BLaER1 treated with 17β-estradiol and CSF1 and Interleukin-3, amounts not matched to agents 10 nM and 100 nM (cell line): Measurements from ENCODE around the gene AJM1.

Source experiments
- H3K27ac ChIP-seq, 11 experiments: shearing (Covaris generic); formaldehyde crosslinking; 2 replicates each; pipeline ENCODE4 v1.8.1; 2022
- H3K27me3 ChIP-seq, 11 experiments: shearing (Covaris generic); formaldehyde crosslinking; 2 replicates each; pipeline ENCODE4 v1.8.1; 2022
- H3K36me3 ChIP-seq, 11 experiments: shearing (Covaris generic); formaldehyde crosslinking; 2 replicates each; pipeline ENCODE4 v1.8.1; 2022
- H3K4me1 ChIP-seq, 10 experiments: shearing (Covaris generic); formaldehyde crosslinking; 2 replicates each; pipeline ENCODE4 v1.8.1; 2022
- H3K4me2 ChIP-seq, 11 experiments: shearing (Covaris generic); formaldehyde crosslinking; 2 replicates each; pipeline ENCODE4 v1.8.1; 2022
- H3K4me3 ChIP-seq, 10 experiments: shearing (Covaris generic); formaldehyde crosslinking; 2 replicates each; pipeline ENCODE4 v1.8.1; 2022
- H3K9ac ChIP-seq, 11 experiments: shearing (Covaris generic); formaldehyde crosslinking; 2 replicates each; pipeline ENCODE4 v1.8.1; 2022
- H3K9me3 ChIP-seq, 11 experiments: shearing (Covaris generic); formaldehyde crosslinking; replicated peaks in 1 of 11; 2 replicates each; pipeline ENCODE4 v1.8.1; 2022
- H4K20me1 ChIP-seq, 11 experiments: shearing (Covaris generic); formaldehyde crosslinking; 2 replicates each; pipeline ENCODE4 v1.8.1; 2022
- Cebpa-rat ChIP-seq, 11 experiments: shearing (Covaris generic); IDR thresholded peaks; 2 replicates each; pipeline ENCODE4 v1.8.1; 2022

AJM1 gene

GRCh38 chr9:136853596-136854112 is 11.4 kb downstream of the AJM1 start:
- no peaks in the 10 kb centered on the region for H3K27me3 ChIP-seq
- no peak overlapping the region for H3K27ac ChIP-seq
- H3K4me2 ChIP-seq = peak overlapping the region in 9 of 11 experiments; percentile 21 to 80 (median 56); a peak in 17 of 22 replicates
- H3K36me3 ChIP-seq = peaks cover 9 to 37% (median 20%) of the 10 kb centered on the region in 11 experiments; a peak in 18 of 22 replicates
- no peak for TF ChIP-seq Cebpa-rat (IDR thresholded peaks at IDR 0.05)
- peaks cover 22 to 75% (median 61%) of the 10 kb centered on the region in 10 experiments for H3K4me1 ChIP-seq
- H3K4me3 ChIP-seq = no peak overlapping the region
- no peaks in the 10 kb centered on the region for H3K9me3 ChIP-seq
- peak overlapping the region in 6 of 11 experiments; percentile 3 to 41 (median 32); a peak in 6 of 22 replicates for H3K9ac ChIP-seq
- H4K20me1 ChIP-seq = peaks cover 13 to 85% (median 64%) of the 10 kb centered on the region in 11 experiments; a peak in 21 of 22 replicates

DNA sequence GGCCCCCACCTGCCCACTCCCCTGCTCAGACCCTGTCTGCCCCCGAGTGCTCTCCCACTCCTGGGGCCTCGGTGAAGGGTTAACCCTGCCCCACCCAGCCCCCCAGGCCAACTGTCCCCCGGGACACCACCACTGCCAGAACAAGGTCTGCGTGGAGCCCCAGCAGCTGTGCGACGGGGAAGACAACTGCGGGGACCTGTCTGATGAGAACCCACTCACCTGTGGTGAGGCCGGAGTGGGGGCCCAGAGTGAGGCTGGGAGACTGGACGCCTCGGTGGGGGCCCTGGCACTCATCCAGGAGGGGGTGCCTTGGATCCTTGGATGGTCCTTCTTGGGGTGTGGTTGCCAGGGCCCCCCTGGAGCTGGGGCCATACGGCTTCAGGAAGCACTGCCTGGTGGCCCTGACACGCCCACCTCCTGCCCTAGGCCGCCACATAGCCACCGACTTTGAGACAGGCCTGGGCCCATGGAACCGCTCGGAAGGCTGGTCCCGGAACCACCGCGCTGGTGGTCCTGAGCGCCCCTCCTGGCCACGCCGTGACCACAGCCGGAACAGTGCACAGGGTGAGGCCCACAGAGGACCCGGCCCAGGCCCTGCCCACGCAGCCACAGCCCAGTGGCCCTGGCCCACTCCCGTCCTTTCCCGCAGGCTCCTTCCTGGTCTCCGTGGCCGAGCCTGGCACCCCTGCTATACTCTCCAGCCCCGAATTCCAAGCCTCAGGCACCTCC is 12.0 kb downstream of the AJM1 start:
- H3K9ac ChIP-seq = peak overlapping the region in 7 of 11 experiments; percentile 9 to 41 (median 33); a peak in 8 of 22 replicates
- H3K27me3 ChIP-seq = no peaks in the 10 kb centered on the region
- H4K20me1 ChIP-seq = peaks cover 14 to 91% (median 70%) of the 10 kb centered on the region in 11 experiments; a peak in 21 of 22 replicates
- H3K4me2 ChIP-seq = peak overlapping the region in 10 of 11 experiments; percentile 21 to 80 (median 51); a peak in 19 of 22 replicates
- H3K4me3 ChIP-seq = no peak overlapping the region
- H3K4me1 ChIP-seq = peaks cover 28 to 81% (median 67%) of the 10 kb centered on the region in 10 experiments
- no peaks in the 10 kb centered on the region for H3K9me3 ChIP-seq
- H3K27ac ChIP-seq = no peak overlapping the region
- peaks cover 9 to 43% (median 20%) of the 10 kb centered on the region in 11 experiments; a peak in 18 of 22 replicates for H3K36me3 ChIP-seq
- TF ChIP-seq Cebpa-rat (IDR thresholded peaks at IDR 0.05) = no peak

DNA sequence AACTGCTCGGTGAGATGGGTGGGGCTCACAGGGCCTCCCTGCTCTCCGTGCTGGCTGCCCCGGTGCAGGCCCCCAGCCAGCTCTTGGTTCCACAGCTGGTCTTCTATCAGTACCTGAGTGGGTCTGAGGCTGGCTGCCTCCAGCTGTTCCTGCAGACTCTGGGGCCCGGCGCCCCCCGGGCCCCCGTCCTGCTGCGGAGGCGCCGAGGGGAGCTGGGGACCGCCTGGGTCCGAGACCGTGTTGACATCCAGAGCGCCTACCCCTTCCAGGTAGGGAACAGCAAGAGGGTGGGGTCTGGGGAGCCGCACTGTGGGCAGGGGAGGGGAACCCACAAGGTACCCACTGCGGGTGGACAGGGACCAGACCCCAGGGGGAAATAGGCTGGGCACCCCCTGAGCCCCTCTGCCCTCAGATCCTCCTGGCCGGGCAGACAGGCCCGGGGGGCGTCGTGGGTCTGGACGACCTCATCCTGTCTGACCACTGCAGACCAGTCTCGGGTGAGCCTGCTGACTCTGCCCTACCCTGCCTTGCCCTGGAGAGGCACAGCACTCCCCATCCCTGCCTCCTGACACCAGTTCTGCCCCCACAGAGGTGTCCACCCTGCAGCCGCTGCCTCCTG is 12.7 kb downstream of the AJM1 start:
- H3K27ac ChIP-seq = no peak overlapping the region
- peaks cover 32 to 84% (median 70%) of the 10 kb centered on the region in 10 experiments for H3K4me1 ChIP-seq
- peaks cover 9 to 45% (median 20%) of the 10 kb centered on the region in 11 experiments; a peak in 18 of 22 replicates for H3K36me3 ChIP-seq
- peaks cover 17 to 93% (median 73%) of the 10 kb centered on the region in 11 experiments; a peak in 21 of 22 replicates for H4K20me1 ChIP-seq
- TF ChIP-seq Cebpa-rat (IDR thresholded peaks at IDR 0.05) = no peak
- peak overlapping the region in 5 of 11 experiments; percentile 9 to 48 (median 37); a peak in 5 of 22 replicates for H3K9ac ChIP-seq
- no peak overlapping the region for H3K4me3 ChIP-seq
- no peaks in the 10 kb centered on the region for H3K9me3 ChIP-seq
- H3K27me3 ChIP-seq = no peaks in the 10 kb centered on the region
- H3K4me2 ChIP-seq = peak overlapping the region in 9 of 11 experiments; percentile 21 to 80 (median 56); a peak in 14 of 22 replicates

DNA sequence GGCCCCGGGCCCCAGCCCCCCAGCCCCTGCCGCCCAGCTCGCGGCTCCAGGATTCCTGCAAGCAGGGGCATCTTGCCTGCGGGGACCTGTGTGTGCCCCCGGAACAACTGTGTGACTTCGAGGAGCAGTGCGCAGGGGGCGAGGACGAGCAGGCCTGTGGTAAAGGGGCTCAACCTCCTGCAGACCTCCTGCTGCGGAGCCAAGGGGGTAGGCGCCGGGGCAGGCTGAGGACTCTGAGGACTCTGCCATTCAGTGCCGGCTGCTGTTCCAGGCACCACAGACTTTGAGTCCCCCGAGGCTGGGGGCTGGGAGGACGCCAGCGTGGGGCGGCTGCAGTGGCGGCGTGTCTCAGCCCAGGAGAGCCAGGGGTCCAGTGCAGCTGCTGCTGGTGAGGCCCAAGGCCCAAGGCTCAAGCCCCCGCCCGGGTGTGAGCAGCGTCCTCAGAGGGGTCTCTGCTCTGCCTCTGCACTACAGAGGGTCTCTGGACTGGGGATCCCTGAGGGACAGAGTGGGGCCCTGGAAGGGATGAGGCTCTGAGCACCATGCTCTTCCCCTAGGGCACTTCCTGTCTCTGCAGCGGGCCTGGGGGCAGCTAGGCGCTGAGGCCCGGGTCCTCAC is 13.3 kb downstream of the AJM1 start:
- TF ChIP-seq Cebpa-rat (IDR thresholded peaks at IDR 0.05) = no peak

DNA sequence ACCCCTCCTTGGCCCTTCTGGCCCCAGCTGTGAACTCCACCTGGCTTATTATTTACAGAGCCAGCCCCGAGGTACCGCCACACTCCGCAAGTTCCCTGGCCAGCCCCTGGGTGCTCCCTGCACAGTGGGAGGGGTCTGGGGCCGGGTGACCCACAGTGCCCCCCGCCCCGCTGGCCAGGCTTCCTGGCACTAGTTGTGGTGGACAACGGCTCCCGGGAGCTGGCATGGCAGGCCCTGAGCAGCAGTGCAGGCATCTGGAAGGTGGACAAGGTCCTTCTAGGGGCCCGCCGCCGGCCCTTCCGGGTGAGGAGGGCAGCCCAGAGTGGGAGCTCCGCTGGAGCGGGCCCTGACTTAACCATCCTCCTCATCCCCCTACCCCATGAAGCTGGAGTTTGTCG is 13.8 kb downstream of the AJM1 start:
- no peak for TF ChIP-seq Cebpa-rat (IDR thresholded peaks at IDR 0.05)
- H3K27ac ChIP-seq = peak overlapping the region in 3 of 11 experiments; percentile 10 to 31 (median 28); a peak in 2 of 22 replicates
- peak overlapping the region in 9 of 11 experiments; percentile 41 to 80 (median 55); a peak in 18 of 22 replicates for H3K4me2 ChIP-seq
- peak overlapping the region in 7 of 11 experiments; percentile 7 to 48 (median 34); a peak in 9 of 22 replicates for H3K9ac ChIP-seq
- no peaks in the 10 kb centered on the region for H3K27me3 ChIP-seq
- peaks cover 33 to 84% (median 73%) of the 10 kb centered on the region in 10 experiments; a peak in 19 of 20 replicates for H3K4me1 ChIP-seq
- H3K4me3 ChIP-seq = no peak overlapping the region
- H3K9me3 ChIP-seq = no peaks in the 10 kb centered on the region
- peaks cover 19 to 93% (median 72%) of the 10 kb centered on the region in 11 experiments; a peak in 21 of 22 replicates for H4K20me1 ChIP-seq
- peaks cover 8 to 42% (median 19%) of the 10 kb centered on the region in 11 experiments; a peak in 21 of 22 replicates for H3K36me3 ChIP-seq

More for the DNA sequence above, 13.3 kb downstream of the AJM1 start:
- Histone ChIP-seq H3K4me2 (peak overlapping the region in 9 of 11 experiments; percentile 41 to 80 (median 55); a peak in 19 of 22 replicates), H3K9ac (peak overlapping the region in 7 of 11 experiments; percentile 7 to 48 (median 34); a peak in 9 of 22 replicates), H3K4me3 (no peak overlapping the region), H4K20me1 (peaks cover 17 to 93% (median 72%) of the 10 kb centered on the region in 11 experiments; a peak in 21 of 22 replicates), H3K27me3 (no peaks in the 10 kb centered on the region), H3K36me3 (peaks cover 8 to 42% (median 19%) of the 10 kb centered on the region in 11 experiments; a peak in 20 of 22 replicates), H3K27ac (peak overlapping the region in 3 of 11 experiments; percentile 10 to 31 (median 28); a peak in 3 of 22 replicates), H3K9me3 (no peaks in the 10 kb centered on the region), H3K4me1 (peaks cover 32 to 84% (median 70%) of the 10 kb centered on the region in 10 experiments; a peak in 19 of 20 replicates)

- peaks cover 9 to 42% (median 19%) of the 10 kb centered on the region in 11 experiments for H3K36me3 ChIP-seq
- H3K4me2 ChIP-seq = peak overlapping the region in 7 of 11 experiments; percentile 51 to 80 (median 66); a peak in 10 of 22 replicates
- no peaks in the 10 kb centered on the region for H3K27me3 ChIP-seq
- no peak overlapping the region for H3K4me3 ChIP-seq
- no peak for TF ChIP-seq Cebpa-rat (IDR thresholded peaks at IDR 0.05)
- no peak overlapping the region for H3K27ac ChIP-seq
- peaks cover 38 to 87% (median 78%) of the 10 kb centered on the region in 10 experiments; a peak in 19 of 20 replicates for H3K4me1 ChIP-seq
- H4K20me1 ChIP-seq = peaks cover 25 to 93% (median 73%) of the 10 kb centered on the region in 11 experiments; a peak in 21 of 22 replicates
- no peaks in the 10 kb centered on the region for H3K9me3 ChIP-seq
- H3K9ac ChIP-seq = peak overlapping the region in 3 of 11 experiments; percentile 7 to 50 (median 31); a peak in 3 of 22 replicates
These were observed 14.4 kb downstream of the AJM1 start for GRCh38 chr9:136856541-136857141.

GRCh38 chr9:136857166-136857565 is 14.9 kb downstream of the AJM1 start:
- Histone ChIP-seq H3K36me3 (peaks cover 14 to 42% (median 20%) of the 10 kb centered on the region in 11 experiments), H3K27me3 (no peaks in the 10 kb centered on the region), H3K4me1 (peaks cover 39 to 92% (median 80%) of the 10 kb centered on the region in 10 experiments; a peak in 19 of 20 replicates), H3K27ac (no peak overlapping the region), H4K20me1 (peaks cover 25 to 94% (median 78%) of the 10 kb centered on the region in 11 experiments; a peak in 21 of 22 replicates), H3K4me2 (peak overlapping the region in 4 of 11 experiments; percentile 7 to 94 (median 80); a peak in 5 of 22 replicates), H3K9me3 (no peaks in the 10 kb centered on the region), H3K4me3 (no peak overlapping the region), H3K9ac (peak overlapping the region in 3 of 11 experiments; percentile 31 to 61 (median 50); a peak in 2 of 22 replicates)
- TF ChIP-seq Cebpa-rat (IDR thresholded peaks at IDR 0.05) = no peak
